LNCAP (cell line): ENCODE results near the gene LIMK2.

Experiments
- TF ChIP-seq, protein P1 (sequence below): fragments of 450-650 bp; IDR thresholded peaks from 2 replicates; pipeline ENCODE4 v1.5.1; 2017; ENCODE audit warnings: mild to moderate bottlenecking

The LIMK2 gene

DNA sequence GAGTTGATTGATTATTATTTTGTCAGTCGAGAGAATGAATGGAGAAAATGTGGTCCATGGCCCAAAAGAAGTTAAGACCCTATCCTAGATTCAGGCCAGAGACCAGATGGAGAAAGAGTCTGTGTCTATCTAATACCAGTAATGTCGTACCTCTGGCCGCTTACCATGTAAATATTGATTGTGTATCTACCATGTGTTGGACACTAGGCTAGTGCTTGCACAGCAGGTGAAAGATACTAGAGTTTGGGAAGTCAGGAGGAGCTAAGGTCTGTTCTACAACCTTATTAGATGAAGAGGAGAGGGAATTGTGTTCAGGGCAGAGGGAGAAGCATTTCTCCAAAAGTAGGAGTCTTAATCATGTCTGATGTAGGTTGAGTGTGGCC lies 48.4 kb downstream of the LIMK2 start:
- TF ChIP-seq, protein P1, sequence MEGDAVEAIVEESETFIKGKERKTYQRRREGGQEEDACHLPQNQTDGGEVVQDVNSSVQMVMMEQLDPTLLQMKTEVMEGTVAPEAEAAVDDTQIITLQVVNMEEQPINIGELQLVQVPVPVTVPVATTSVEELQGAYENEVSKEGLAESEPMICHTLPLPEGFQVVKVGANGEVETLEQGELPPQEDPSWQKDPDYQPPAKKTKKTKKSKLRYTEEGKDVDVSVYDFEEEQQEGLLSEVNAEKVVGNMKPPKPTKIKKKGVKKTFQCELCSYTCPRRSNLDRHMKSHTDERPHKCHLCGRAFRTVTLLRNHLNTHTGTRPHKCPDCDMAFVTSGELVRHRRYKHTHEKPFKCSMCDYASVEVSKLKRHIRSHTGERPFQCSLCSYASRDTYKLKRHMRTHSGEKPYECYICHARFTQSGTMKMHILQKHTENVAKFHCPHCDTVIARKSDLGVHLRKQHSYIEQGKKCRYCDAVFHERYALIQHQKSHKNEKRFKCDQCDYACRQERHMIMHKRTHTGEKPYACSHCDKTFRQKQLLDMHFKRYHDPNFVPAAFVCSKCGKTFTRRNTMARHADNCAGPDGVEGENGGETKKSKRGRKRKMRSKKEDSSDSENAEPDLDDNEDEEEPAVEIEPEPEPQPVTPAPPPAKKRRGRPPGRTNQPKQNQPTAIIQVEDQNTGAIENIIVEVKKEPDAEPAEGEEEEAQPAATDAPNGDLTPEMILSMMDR = no peak

DNA sequence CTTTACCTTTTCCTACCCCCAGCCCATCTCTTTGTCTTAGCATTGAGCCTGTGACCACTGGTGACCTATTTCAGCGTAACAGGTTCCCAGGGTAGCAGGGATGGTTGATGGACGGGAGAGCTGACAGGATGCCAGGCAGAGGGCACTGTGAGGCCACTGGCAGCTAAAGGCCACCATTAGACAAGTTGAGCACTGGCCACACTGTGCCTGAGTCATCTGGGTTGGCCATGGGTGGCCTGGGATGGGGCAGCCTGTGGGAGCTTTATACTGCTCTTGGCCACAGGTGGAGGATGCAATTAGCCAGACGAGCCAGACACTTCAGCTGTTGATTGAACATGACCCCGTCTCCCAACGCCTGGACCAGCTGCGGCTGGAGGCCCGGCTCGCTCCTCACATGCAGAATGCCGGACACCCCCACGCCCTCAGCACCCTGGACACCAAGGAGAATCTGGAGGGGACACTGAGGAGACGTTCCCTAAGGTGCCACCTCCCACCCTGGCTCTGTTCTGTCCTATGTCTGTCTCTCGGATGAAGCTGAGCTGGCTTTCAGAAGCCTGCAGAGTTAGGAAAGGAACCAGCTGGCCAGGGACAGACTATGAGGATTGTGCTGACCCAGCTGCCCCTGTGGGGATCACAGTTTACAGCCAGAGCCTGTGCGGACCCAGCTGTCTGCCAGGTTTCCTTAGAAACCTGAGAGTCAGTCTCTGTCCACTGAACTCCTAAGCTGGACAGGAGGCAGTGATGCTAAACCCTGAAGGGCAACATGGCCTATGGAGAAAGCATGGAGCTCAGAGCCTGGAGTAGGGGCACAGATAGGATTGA lies 50.4 kb downstream of the LIMK2 start:
- TF ChIP-seq, protein P1 = no peak

DNA sequence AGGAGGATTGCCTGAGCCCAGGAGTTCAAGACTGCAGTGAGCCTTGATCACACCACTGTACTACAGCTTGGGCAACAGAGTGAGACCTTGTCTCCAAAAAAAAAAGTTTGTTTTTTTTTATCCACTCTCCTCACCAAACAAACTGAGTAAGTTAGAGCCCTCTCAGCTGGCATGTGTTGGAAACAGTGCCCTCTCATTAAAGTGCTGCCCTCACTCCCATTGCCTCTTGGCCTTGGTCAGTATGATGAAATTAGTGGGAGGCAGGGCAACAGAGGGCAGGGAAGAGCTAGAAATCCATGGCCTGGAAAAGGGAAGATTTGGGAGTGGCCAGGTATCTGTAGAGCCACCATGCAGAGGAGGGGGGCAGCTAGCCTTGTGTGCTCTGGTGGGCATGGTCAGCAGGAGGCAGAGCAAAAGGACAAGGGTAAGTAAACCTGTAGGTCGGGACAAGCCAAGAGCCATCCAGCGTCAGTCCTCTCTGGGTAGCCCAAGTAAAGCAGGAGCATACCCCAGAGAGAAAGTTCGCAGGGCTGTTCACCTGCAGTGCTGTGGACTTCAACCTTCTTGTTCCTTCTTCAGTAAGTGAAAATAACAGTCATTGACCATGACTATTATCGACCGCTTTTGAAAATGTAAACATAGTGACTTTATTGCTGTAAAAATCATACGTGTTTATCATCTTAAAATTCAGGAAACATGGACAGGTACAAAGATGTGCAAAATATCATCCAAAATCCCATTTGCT lies 52.0 kb downstream of the LIMK2 start:
- TF ChIP-seq, protein P1 = no peak

DNA sequence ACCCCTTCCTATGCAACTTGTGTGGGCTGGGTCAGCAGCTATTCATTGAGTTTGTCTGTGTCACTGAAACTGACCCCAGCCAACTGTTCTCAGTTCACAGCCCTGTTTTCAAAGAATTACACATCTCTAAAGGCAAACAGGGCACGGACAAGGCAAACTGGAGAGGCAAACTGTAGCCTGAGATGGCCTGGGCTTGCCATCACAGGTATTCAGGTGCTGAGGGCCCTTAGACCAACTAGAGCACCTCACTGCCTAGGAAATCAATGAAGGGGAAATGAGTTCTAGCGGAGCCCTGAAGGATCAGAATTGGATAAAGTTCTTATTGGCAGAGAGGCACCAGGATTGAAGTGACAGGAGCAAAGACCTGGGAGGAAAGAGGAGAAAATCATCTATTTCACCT lies 56.2 kb downstream of the LIMK2 start:
- TF ChIP-seq, protein P1 = no peak

DNA sequence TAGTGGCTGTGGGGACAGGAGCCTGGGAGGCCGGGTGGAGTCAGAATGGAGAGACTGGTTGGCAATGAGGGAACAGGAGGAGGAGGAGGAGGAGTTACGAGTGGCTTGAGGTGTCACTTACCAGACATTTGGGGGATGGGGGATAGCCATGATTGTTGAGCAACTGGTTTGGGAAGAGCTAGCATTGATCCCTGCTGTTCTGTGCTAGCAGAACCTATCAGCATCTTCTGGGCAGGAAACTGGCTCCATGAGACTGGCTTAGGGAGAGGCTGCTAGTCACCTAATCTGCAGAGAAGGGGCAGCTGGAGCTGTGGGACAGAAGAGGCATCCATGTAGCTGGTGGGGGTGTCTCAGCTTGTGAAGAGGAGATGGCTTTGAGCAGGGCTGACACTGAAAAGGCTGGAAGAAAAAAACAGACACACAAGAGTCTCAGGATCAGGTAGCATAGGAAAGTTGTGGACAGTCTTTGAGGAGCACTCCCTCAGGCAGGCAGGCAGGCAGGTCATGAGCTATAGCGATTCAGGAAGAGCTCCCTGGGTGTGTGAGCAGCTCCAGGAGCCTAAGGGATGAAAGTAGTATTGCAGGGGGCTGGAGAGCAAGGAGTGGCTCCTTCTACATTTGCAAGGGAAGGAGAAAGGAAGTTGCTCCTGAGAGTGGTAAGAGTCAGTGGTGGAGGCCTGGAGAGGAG lies 57.9 kb downstream of the LIMK2 start:
- TF ChIP-seq, protein P1 = no peak

DNA sequence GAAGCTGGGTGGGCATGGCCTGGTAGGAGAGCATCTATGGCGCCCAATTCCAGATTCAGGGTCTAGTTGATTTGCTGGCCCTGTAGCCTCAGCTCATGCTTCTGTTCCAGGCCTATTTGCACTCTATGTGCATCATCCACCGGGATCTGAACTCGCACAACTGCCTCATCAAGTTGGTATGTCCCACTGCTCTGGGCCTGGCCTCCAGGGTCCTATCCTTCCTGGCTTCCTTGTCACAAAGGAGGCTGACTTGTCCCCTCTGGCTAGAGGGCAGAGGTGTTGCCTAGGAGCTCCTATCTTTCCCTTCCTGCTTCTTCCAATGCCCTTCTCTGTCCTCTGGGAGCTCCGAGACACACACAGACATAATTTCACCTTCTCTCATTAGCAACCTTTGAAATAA lies 58.9 kb downstream of the LIMK2 start:
- TF ChIP-seq, protein P1 = no peak

DNA sequence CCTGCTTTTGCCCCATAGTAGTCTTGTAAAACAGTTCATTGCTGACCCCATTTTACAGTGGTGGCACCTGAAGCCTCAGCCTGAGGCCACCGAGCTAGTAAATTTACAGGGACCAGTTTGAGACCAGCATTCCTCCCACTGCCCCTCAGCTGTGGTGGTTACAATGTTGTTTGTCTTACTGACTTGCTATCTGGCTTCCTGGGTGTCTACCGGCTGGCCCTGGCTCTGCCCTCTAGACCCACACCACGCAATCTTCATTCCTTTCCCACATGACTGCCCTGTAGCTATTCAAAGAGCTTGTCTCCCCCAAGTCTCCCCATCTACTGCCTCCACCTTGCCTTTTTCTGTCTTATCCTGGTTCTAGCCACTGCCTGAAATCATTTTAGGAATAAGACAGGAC lies 59.4 kb downstream of the LIMK2 start:
- TF ChIP-seq, protein P1 = no peak
